Inflammatory macrophage treated with lipopolysaccharide for 4 hours (primary cell): ENCODE results near the gene TBX21.

Source experiments
- DNase-seq: peaks from one replicate; pipeline ENCODE4 v3.0.0-alpha.2; 2020

The TBX21 gene

DNA sequence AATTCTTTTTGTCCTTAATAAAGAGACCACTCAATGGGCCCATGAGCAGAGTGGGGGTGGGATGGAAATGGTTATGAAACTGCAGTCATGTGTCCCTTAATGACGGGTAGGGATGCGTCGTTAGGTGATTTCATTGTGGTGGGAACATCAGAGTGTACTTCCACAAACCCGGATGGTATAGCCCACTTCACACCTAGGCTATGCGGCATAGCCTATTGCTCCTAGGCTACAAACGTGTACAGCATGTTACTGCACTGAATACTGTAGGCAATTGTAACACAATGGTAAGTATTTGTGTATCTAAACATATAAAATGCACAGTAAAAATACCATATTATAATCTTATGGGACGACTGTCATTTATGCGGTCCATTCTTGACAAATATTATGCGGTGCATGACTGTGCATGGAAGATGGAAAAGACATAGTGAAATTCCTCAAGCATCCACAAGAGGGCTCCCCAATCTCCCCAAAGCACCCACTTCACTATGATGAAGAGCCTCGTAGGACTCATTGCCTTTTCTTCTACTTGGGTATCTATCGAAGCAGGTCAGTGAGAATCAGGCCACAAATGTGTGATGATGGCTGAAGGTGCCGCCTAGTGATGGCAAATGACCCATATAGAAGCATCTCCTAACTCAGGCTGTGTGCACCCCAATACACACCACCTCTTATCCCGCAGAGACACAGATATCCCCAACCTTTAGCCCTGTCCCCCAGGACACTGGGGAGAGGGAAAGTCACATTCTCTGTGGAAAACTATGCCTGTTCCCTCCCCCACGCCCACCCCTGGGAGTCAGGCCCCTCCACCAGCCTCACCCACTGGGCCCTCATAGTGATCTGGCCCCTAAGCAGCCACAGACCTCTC, 43.5 kb downstream of the TBX21 start:
- peak; percentile 43 for DNase-seq

DNA sequence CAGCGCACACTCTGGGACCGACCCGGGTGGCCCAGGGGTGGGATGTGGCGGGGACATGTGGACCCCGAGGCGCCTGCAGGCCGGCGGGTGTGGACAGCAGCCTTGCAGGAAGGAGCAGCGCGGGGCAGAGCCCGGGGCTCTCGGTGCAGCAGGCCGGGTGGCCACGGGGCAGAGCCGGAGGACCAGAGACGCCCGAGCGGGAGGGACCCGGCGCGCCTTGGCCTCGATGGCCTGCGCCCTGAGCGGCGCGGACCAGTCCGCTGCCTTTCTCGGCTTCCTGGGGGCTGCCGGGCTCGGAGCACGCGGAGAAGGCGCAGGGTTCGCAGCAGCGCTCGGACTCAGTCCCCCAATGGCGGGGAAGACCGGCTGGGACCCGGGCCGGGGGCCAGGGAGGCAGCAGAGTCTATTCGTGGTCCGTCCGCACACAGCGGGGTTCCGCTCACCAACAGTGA, 45.2 kb downstream of the TBX21 start:
- DNase-seq, result no peak

DNA sequence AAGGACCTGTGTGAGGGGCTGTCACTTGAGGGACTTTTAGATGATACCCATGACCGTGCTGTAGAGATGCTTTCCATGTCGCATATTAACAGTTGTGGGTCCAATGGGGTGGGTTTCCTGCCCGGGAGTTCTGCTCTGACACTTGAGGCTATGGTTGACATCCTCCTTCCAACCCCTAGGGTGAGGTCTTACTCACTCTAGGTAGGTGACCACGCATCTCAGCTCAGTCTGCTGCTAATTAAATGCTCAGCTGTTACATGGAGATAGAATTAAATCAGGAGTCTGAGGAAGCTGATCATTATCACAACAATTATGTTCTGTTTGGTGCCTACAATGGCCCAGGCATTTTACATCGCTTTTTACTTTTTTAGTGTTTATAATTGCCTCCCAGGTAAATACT, 48.4 kb downstream of the TBX21 start:
- no peak for DNase-seq

DNA sequence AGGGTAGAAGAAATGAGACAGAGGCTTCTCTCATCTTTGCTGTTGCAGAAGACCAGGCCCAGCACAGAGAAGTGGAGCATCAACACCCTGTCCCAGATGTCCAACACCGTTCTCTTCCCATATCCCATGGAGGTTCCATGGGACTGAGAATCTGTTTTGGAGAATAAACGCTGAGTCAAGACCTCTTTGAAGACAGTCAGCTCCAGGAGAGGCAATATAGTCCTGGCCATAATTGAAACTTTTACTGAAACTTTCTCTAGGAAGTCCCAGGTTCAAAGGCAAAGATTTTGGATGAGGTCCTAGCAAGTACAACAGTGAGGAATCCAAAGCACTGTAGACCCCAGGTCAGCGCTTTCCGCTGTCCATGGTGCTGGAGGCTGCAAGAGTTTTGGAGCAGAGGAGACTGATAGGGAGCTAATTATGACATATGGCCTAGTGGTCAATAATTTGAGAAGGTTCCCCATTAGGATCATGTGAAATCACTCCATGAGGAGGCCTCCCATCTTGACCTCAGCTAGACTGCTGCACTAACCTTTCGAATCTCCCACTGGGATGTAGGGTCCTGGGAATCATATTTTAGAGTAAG, 52.6 kb downstream of the TBX21 start:
- no peak for DNase-seq

DNA sequence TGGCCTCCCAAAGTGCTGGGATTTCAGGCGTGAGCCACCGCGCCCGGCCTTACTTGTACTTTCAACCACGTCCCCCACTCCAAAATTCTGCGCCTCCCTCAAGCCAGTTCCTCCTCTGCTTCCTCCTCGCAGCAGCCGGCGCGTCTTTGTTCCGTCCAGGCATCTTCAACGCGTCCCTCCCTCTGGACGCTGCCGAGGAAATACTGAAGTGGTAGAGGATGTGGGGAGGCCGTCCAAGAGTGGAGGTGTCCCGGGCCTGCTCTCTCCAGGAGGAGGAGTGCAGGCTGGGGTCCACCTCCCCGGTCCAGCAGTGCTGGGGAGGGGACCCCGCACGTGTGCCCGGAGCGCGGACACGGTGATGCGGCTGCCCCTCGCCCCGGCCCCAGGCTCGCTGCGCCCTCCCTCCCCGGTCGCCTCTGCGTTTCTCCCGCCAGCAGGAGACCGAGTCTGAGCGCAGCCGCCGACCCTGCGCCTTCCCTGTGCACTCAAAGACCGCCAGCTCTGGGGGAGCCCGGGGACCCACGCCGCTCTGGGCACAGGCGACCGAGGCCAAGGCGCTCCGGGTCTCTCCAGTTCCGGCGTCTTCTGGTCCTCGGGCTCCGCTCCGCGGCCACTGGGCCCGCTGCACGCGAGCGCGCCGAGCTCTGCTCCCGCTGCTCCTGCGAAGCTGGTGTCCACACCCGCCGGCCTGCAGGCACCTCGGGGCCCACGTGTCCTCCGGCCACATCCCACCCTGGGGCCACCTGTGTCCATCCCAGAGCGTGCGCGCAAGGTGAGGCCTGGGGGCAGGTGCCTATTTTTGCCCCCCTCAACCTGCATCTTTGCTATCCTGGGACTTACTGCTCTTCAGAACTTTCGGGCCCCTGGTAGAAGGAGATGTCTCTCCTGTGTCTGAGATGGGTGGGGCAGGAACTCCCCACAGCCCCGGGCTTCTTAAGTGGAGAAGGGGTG, 56.9 kb downstream of the TBX21 start:
- peak; percentile 56 for DNase-seq

DNA sequence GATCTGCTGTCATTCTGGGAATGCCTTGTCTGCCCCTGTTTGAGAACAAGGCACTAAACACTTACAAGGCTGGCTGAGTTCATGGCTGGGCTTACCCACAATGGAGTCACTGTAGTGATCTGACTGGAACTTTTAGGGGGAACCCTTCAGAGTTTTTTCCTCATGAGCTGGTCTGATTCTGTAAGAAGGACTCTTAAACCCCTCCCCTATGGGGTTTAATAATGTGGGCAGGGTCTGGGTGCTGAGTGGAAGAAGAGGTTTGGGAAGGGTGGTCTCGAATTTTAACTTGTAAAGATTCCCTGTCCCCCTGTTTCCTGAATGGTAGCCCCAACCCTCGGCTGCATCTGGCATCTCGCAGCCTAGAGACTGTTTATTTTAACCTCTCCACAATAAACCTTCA, 58.0 kb downstream of the TBX21 start:
- DNase-seq, result no peak

DNA sequence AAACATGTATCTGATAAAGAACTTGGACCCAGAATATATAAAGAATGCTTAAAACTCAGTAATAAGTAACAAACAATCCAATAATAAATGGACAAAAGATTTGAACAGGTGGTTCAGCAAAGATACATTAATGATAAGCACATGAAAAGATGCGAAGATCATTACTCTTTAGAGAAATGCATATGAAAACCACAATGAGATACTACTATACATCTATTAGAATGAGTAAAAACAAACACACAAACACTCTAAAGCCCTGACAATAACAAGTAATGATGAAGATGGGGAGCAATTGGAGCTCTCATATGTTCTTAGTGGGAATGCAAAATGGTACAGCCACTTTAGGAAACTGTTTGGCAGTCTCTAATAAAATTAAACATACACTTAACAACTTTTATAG, 59.4 kb downstream of the TBX21 start:
- DNase-seq, result no peak

DNA sequence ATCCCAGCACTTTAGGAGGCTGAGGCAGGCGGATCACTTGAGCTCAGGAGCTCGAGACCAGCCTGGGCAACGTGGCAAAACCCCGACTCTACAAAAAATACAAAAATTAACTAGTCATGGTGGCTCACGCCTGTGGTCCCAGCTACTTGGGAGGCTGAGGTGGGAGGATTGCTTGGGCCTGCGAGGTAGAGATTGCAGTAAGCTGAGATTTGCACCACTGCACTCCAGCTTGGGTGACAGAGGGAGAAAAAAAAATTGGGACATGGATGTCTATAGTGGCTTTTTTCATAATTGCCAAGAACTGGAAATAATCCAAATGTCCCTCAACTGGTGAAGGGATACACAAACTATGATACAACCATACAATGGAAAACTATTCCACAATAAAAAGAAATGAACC, 59.9 kb downstream of the TBX21 start:
- no peak for DNase-seq
